GM18511 (cell line): Measurements from ENCODE around the gene NDNF.

Source experiments
- ATAC-seq: cut with Tn5 transposase; IDR thresholded peaks from one replicate; pipeline ENCODE4 v1.9.1; 2021; ENCODE audit warnings: mild to moderate bottlenecking, moderate library complexity; ENCODE audit not compliant: unreplicated experiment

The NDNF gene

GRCh38 chr4:121072224-121073003 lies at the start of gene NDNF:
Gene NDNF (minus strand): TSS chr4:121072535. CDS start chr4:121045837, 26,698 bp downstream.
- ATAC-seq, result peak; percentile 42

- ATAC-seq, result no peak
These were observed 47.4 kb upstream of the NDNF start for GRCh38 chr4:121119715-121120114.

- ATAC-seq, result no peak
These were observed 46.0 kb upstream of the NDNF start for GRCh38 chr4:121118344-121118743.

GRCh38 chr4:121114756-121115155 lies 42.4 kb upstream of the NDNF start:
- ATAC-seq, result no peak

- ATAC-seq, result peak; percentile 36
These were observed 40.2 kb upstream of the NDNF start for GRCh38 chr4:121112530-121112929.

GRCh38 chr4:121108557-121108956 lies 36.2 kb upstream of the NDNF start:
- no peak for ATAC-seq

GRCh38 chr4:121107507-121107906 lies 35.2 kb upstream of the NDNF start:
- ATAC-seq, result no peak

GRCh38 chr4:121100093-121100775 lies 27.9 kb upstream of the NDNF start:
- ATAC-seq, result peak; percentile 78

GRCh38 chr4:121098266-121098665 lies 25.9 kb upstream of the NDNF start:
- ATAC-seq, result no peak

- ATAC-seq, result no peak
These were observed 24.3 kb upstream of the NDNF start for GRCh38 chr4:121096629-121097028.

GRCh38 chr4:121096191-121096590 lies 23.9 kb upstream of the NDNF start:
- ATAC-seq, result no peak

GRCh38 chr4:121094297-121094966 lies 22.1 kb upstream of the NDNF start:
- no peak for ATAC-seq

- no peak for ATAC-seq
These were observed 20.9 kb upstream of the NDNF start for GRCh38 chr4:121093261-121093660.

- ATAC-seq, result no peak
These were observed 19.6 kb upstream of the NDNF start for GRCh38 chr4:121091941-121092340.

- no peak for ATAC-seq
These were observed 16.5 kb upstream of the NDNF start for GRCh38 chr4:121088867-121089266.

- no peak for ATAC-seq
These were observed 7.0 kb upstream of the NDNF start for GRCh38 chr4:121079376-121079775.

GRCh38 chr4:121077496-121077895 lies 5.2 kb upstream of the NDNF start:
- no peak for ATAC-seq

GRCh38 chr4:121076416-121076815 lies 4.1 kb upstream of the NDNF start:
- ATAC-seq, result no peak

- ATAC-seq, result no peak
These were observed 1.5 kb upstream of the NDNF start for GRCh38 chr4:121073672-121074381.

GRCh38 chr4:121073004-121073435 lies 685 bp upstream of the NDNF start:
- peak; percentile 19 for ATAC-seq

GRCh38 chr4:121071640-121072223 lies 603 bp downstream of the NDNF start:
- ATAC-seq, result peak; percentile 3
